ENCODE data around the gene TRHDE. TPM values are rescaled to one million over a fixed set of nuclear protein-coding genes. Genes with fewer than 3 reads are reported as not detected.
"Not testable (repeated sequence)": the region's sequence is repeated elsewhere in the genome, so short reads cannot be mapped to it uniquely, and the experiment has no call there.

Gene TRHDE
- total RNA-seq, 1 experiment from 2014 or later: not detected

DNA sequence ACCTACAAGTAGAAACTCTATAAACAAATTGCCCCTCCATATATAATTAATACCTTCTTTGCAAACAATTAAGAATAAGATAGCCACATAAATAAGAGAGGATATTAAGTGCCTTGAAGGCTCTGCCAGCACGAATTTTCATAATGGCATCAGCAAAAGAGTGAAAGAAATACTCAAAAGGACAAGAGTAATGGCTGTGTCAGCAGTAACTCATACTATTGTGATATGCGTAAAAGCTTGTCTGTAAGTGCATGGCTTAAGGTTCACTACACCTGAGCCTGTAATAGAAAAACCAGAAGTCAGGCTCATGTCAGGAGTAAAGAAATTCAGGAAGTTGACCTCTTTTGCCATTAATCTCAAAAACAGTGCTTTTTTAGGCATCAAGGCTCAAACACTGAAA, 204.1 kb downstream of the TRHDE start:
- no peak for DNase-seq (ENCODE audit: low spot score)
- in situ Hi-C loops (cut with HindIII; ENCODE audit: low sequenced_read_pairs): no loop called here

GRCh38 chr12:72485017-72485701, 213.0 kb downstream of the TRHDE start:
- no peak for DNase-seq (ENCODE audit: low spot score)
- in situ Hi-C loops (cut with HindIII; ENCODE audit: low sequenced_read_pairs): no loop called here

GRCh38 chr12:72491426-72491825, 219.3 kb downstream of the TRHDE start:
- DNase-seq (ENCODE audit: low spot score): no peak
- in situ Hi-C loops (cut with HindIII; ENCODE audit: low sequenced_read_pairs): no loop called here

DNA sequence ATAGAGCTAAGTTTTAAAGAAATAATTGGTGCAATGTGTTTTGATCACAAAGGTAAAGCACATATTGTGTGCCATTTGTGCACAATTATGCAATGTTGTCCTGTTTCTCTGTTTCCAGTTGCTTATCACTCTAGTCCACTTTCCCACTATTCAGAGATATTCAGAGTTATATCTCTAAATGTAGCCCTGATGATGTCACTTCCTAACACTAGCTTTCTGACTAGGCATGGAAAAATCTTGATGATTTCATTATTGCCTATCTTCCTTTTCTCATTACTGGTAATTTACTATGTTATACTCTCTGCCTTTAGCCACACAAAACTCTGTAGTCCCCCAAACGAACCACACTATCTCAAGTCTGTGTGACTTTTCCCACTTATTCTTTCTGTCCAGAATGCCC, 221.2 kb downstream of the TRHDE start:
- in situ Hi-C loops (cut with HindIII; ENCODE audit: low sequenced_read_pairs): no loop called here
- DNase-seq (ENCODE audit: low spot score): no peak

DNA sequence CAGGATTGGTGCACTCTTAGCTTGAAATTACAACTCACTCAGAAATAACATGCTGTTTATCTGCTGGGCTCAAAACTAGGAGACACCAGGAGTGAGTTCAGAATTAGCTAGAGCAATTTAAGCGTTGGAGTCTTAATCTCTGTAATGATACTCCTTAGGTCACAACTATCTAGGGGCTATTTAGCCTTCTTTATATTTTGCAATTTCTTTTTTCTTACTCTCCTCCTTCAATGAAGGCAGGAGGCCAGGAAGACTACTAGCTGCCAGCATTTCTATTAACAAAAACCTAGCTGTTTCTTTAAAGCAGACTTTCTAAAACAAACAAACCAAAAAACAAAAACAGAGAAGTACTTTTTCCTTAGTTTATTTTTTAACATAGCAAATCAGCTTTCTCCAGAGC, 226.2 kb downstream of the TRHDE start:
- in situ Hi-C loops (cut with HindIII; ENCODE audit: low sequenced_read_pairs): no loop called here
- no peak for DNase-seq (ENCODE audit: low spot score)

GRCh38 chr12:72499244-72499643, 227.1 kb downstream of the TRHDE start:
- DNase-seq (ENCODE audit: low spot score): no peak
- in situ Hi-C loops (cut with HindIII; ENCODE audit: low sequenced_read_pairs): no loop called here

GRCh38 chr12:72502546-72502945, 230.4 kb downstream of the TRHDE start:
- DNase-seq (ENCODE audit: low spot score): no peak
- in situ Hi-C loops (cut with HindIII; ENCODE audit: low sequenced_read_pairs): no loop called here

- no peak for DNase-seq (ENCODE audit: low spot score)
- in situ Hi-C loops (cut with HindIII; ENCODE audit: low sequenced_read_pairs): no loop called here
Measured at GRCh38 chr12:72505227-72505626, 233.1 kb downstream of the TRHDE start.

GRCh38 chr12:72509891-72510290, 237.7 kb downstream of the TRHDE start:
- in situ Hi-C loops (cut with HindIII; ENCODE audit: low sequenced_read_pairs): no loop called here
- no peak for DNase-seq (ENCODE audit: low spot score)

DNA sequence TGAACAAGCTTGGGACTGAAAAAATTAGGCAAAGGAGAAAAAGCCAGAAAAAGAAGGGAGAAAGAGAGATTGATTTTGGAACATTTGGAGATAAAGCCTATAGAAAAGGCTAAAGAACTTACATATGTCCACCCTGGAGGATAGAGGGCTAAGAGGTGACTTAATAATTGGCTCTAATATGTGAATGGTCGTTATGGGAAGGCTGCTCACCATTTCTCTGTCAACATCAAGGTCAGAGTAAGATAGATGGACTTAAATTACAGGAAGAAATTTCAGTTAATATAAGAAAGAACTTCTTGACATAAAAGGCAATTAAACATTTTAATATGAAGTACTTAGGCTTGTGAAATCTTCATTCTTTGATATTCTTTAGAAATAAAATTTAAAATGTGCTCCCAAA, 238.6 kb downstream of the TRHDE start:
- in situ Hi-C loops (cut with HindIII; ENCODE audit: low sequenced_read_pairs): no loop called here
- no peak for DNase-seq (ENCODE audit: low spot score)

DNA sequence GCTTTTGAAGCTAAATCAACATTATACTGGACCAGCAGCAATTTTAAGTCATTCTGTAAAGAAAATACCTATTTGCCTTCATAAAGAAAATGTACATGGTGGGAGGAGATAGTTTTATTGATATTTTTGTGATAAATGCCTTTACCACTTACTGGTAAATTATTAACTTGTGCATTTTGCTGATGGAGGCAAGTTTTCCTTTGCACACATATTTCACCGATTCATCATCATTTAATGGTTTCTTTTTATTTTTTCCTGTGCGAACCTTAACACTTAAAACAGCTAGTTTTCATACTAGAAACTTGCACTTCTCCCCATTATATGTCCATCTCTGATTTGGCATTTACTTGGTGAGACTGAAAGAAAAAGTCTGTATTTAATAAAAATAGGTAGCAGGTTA, 239.3 kb downstream of the TRHDE start:
- no peak for DNase-seq (ENCODE audit: low spot score)
- in situ Hi-C loops (cut with HindIII; ENCODE audit: low sequenced_read_pairs): no loop called here

DNA sequence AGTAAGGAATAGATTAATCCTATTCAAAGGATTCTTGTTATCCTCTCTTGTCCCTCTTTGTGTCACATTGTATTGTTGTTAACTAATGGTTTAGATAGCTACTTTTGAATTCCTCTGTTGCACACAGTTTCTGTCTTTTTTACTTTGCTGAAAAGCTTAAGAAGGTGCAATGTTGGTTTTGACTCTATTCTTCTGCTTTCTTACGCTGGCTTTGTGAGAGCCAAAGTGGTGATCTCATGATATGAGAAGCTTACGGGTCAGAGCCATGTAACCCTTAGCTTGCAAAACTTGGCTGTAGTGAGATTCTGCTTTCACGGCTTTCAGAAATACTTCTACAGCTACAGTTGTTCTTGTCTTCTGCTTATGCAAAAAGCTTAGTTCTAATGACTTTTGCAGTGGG, 239.7 kb downstream of the TRHDE start:
- no peak for DNase-seq (ENCODE audit: low spot score)
- in situ Hi-C loops (cut with HindIII; ENCODE audit: low sequenced_read_pairs): no loop called here

DNA sequence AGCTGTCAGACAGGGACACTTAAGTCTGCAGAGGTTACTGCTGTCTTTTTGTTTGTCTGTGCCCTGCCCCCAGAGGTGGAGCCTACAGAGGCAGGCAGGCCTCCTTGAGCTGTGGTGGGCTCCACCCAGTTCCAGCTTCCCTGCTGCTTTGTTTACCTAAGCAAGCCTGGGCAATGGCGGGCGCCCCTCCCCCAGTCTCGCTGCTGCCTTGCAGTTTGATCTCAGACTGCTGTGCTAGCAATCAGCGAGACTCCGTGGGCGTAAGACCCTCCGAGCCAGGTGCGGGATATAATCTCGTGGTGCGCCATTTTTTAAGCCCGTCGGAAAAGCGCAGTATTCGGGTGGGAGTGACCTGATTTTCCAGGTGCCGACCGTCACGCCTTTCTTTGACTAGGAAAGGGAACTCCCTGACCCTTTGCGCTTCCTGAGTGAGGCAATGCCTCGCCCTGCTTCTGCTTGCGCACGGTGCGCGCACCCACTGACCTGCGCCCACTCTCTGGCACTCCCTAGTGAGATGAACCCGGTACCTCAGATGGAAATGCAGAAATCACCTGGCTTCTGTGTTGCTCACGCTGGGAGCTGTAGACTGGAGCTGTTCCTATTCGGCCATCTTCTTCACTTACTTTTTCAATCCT, 248.0 kb downstream of the TRHDE start:
- DNase-seq (ENCODE audit: low spot score); in situ Hi-C loops (cut with HindIII; ENCODE audit: low sequenced_read_pairs): not testable (repeated sequence)

DNA sequence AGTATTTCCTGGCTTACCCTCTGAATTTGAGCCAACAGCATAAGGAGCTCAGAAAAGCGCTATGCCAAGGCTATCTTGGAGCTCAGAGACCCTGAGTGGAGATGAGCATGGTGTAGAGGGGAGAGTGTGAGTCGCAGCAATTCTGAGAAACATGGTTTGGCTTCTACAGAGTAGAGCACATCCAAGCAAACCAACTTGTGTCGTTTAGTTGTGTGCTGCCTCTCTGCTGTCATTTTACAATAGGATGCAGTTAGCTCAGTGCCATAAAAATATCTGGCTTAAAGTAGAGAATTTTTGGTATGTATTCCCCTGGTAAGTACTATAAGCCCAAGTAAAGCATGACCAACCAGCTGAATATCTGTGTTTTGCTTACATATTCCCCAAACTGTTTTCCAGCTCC, 249.2 kb downstream of the TRHDE start:
- DNase-seq (ENCODE audit: low spot score): peak; percentile 37
- in situ Hi-C loops (cut with HindIII; ENCODE audit: low sequenced_read_pairs): no loop called here

DNA sequence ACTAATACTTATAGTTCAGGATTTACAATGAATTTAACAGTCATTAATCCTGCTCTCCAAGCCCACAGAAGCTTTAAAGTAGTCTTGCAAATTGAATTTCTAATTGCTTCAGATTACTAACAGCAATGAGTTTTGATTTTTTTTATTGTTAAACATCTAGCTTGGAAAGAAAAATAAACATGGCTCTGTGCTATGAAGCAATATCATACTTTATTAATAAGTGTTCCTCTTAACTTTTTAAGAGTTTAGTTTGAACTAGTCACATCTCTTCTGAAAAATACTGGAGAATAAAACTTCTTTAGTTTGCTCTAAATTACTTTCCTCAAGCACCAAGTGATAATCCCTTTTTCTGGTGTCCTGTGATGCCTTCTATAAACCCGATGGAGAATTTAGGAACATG, 250.2 kb downstream of the TRHDE start:
- DNase-seq (ENCODE audit: low spot score): no peak

GRCh38 chr12:72523754-72524153, 251.6 kb downstream of the TRHDE start:
- no peak for DNase-seq (ENCODE audit: low spot score)
- in situ Hi-C loops (cut with HindIII; ENCODE audit: low sequenced_read_pairs): no loop called here

More for the DNA sequence above, 250.2 kb downstream of the TRHDE start:
- in situ Hi-C loops (cut with HindIII; ENCODE audit: low sequenced_read_pairs): no loop called here

GRCh38 chr12:72535212-72535990, 263.2 kb downstream of the TRHDE start:
- no peak for DNase-seq (ENCODE audit: low spot score)
- in situ Hi-C loops (cut with HindIII; ENCODE audit: low sequenced_read_pairs): no loop called here

- in situ Hi-C loops (cut with HindIII; ENCODE audit: low sequenced_read_pairs): no loop called here
- DNase-seq (ENCODE audit: low spot score): no peak
Measured at GRCh38 chr12:72540811-72541210, 268.6 kb downstream of the TRHDE start.

GRCh38 chr12:72543777-72544467, 271.8 kb downstream of the TRHDE start:
- DNase-seq (ENCODE audit: low spot score): no peak
- in situ Hi-C loops (cut with HindIII; ENCODE audit: low sequenced_read_pairs): no loop called here

DNA sequence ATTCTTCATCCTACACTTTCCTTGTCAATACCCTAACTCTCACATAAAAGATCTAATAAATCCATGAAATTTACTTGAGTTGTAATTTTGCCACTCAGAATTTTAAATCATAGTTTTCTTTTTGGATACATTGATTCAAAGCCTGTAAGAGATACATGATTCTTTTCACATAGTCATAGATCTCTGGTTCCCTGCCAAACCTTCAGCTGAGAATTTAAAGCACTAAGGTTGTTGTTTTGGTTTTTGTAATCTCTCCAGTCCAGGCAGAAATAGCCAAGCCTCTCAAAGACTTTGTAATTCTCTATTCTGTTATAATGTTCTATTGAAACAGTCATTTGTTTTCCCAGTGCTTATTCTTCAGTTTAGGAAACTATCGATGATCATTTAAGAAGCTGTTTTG, 273.9 kb downstream of the TRHDE start:
- in situ Hi-C loops (cut with HindIII; ENCODE audit: low sequenced_read_pairs): no loop called here
- DNase-seq (ENCODE audit: low spot score): peak; percentile 22

All from G401 (cell line).